ENCODE data around the gene UBL7.

DNA sequence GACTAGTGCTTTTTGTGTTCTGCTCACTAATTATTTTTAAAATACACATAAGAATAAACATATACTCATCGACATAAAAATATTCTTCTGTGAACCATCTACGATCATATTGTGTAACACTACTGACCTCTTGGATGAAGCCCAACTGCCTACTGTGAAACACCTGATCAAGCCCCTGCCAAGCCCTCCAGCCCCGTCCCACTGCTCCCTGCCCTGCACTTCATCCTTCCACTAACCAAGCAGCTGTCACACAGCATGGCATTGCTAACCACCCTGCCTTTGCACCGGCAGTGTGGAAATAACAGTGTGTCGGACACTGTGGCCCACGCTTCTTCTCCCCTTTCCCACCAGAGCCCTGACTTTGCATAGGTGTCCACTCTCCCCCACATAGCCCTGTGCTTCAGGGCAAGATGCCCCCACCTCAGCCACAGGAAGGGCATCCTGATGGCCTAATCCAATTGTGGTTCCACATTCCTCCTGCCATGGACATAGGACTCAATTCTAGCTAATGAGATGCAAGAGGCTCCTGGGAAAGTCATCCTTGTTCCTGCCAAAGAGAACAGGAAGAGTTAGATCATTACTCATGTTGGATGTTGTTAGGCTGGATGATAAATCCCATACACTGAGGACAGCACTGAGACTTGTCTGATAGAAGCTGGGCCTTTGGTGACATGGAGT lies 45.0 kb upstream of the UBL7 start:
- no peak for TF ChIP-seq POLR2AphosphoS5 (IDR thresholded peaks at IDR 0.05; ENCODE audit: low read depth)
- TF ChIP-seq, protein P1, sequence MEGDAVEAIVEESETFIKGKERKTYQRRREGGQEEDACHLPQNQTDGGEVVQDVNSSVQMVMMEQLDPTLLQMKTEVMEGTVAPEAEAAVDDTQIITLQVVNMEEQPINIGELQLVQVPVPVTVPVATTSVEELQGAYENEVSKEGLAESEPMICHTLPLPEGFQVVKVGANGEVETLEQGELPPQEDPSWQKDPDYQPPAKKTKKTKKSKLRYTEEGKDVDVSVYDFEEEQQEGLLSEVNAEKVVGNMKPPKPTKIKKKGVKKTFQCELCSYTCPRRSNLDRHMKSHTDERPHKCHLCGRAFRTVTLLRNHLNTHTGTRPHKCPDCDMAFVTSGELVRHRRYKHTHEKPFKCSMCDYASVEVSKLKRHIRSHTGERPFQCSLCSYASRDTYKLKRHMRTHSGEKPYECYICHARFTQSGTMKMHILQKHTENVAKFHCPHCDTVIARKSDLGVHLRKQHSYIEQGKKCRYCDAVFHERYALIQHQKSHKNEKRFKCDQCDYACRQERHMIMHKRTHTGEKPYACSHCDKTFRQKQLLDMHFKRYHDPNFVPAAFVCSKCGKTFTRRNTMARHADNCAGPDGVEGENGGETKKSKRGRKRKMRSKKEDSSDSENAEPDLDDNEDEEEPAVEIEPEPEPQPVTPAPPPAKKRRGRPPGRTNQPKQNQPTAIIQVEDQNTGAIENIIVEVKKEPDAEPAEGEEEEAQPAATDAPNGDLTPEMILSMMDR (IDR thresholded peaks at IDR 0.05; ENCODE audit: insufficient read depth, low read length), result no peak
- TF ChIP-seq, protein P2, sequence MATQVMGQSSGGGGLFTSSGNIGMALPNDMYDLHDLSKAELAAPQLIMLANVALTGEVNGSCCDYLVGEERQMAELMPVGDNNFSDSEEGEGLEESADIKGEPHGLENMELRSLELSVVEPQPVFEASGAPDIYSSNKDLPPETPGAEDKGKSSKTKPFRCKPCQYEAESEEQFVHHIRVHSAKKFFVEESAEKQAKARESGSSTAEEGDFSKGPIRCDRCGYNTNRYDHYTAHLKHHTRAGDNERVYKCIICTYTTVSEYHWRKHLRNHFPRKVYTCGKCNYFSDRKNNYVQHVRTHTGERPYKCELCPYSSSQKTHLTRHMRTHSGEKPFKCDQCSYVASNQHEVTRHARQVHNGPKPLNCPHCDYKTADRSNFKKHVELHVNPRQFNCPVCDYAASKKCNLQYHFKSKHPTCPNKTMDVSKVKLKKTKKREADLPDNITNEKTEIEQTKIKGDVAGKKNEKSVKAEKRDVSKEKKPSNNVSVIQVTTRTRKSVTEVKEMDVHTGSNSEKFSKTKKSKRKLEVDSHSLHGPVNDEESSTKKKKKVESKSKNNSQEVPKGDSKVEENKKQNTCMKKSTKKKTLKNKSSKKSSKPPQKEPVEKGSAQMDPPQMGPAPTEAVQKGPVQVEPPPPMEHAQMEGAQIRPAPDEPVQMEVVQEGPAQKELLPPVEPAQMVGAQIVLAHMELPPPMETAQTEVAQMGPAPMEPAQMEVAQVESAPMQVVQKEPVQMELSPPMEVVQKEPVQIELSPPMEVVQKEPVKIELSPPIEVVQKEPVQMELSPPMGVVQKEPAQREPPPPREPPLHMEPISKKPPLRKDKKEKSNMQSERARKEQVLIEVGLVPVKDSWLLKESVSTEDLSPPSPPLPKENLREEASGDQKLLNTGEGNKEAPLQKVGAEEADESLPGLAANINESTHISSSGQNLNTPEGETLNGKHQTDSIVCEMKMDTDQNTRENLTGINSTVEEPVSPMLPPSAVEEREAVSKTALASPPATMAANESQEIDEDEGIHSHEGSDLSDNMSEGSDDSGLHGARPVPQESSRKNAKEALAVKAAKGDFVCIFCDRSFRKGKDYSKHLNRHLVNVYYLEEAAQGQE (IDR thresholded peaks at IDR 0.05; ENCODE audit: insufficient replicate concordance, low read depth), result no peak
- no peak for TF ChIP-seq GABPA (IDR thresholded peaks at IDR 0.05; ENCODE audit: low read depth)
